SK-N-DZ (cell line): ENCODE data around the gene TTC33.
A peak's percentile ranks its signal among the peaks of the same experiment; 100 is the strongest.
"Not testable (repeated sequence)": the region's sequence is repeated elsewhere in the genome, so short reads cannot be mapped to it uniquely, and the experiment has no call there.

Experiments
- DNase-seq: peaks from one replicate; pipeline ENCODE4 v3.0.0-alpha.2; 2015; ENCODE audit warnings: low spot score

The TTC33 gene

DNA sequence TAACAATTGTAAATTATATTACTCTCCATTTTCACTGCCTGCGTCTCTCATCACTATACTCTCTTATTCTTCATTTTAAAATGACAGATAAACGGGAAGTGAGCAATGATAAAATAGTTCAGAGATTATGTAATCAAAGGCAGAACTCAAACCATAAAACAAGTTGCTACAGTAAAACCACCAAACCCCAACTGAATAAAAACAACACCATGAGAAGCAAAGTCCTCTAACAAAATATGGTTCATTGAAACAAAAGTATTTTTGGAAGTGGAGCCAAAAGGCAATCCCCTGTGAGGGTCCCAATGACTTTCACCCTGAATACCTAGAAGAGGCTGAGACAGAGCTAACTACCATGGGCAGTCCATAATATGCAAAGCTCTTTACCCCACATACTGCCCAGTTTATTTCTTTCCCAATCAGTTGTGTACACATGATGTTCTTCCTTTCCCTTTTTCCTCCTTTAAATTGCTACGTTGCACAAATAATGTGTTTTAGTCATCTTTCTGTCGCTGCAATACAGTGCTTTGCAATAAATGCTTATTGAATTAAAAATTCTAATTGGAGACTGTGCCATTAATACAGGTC, 140.1 kb downstream of the TTC33 start:
- DNase-seq = no peak

DNA sequence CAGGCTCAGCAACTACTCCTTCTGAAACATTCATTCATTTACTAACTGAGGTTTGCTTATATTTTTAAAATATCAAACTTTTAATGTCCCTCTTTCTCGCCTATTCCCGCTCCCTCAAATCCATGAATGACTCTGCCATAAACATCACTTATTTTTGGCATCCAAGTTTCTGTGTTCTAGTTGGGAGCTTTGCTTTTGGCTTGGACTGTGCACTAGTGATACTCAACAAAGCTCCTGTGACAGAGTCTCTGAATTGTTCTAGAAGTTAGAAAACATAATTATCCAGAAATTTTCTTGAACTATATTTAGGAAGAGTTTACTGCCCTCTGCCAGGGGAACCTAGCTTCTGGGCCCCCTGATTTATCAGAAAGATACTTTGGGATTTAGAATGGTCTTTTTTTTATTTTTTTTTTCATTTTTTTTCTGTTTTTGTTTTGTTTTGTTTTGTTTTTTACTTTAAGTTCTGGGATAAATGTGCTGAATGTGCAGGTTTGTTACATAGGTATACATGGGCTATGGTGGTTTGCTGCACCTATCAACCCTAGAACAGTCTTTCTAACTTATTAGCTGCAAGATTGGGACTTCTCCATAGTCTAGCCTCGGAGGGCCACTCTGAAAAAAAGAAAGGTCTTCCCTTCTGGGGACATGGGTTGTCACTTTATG, 140.7 kb downstream of the TTC33 start:
- no peak for DNase-seq

DNA sequence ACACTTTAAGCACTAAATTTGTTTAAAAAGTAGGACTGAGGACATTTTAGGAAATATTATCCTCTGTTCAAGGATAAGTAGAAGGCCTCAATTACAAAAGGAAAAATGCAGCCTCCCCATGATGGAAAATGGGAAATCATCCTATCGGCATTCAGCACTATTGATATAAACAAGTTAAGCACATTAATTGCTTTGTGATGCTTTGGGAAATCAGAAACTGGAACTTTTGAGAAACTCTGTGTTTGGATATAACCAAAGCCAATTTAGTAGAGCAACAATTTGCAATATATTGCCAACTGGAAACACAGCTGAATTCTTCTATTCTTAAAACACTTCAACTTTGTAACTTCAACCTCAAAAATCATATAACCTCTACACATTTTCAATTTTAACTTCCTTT, 141.3 kb downstream of the TTC33 start:
- no peak for DNase-seq

GRCh38 chr5:40607202-40607601, 148.6 kb downstream of the TTC33 start:
- no peak for DNase-seq

- no peak for DNase-seq
Measured at GRCh38 chr5:40606077-40606765, 149.5 kb downstream of the TTC33 start.

GRCh38 chr5:40605295-40605958, 150.3 kb downstream of the TTC33 start:
- no peak for DNase-seq

- no peak for DNase-seq
Measured at GRCh38 chr5:40603378-40603777, 152.4 kb downstream of the TTC33 start.

DNA sequence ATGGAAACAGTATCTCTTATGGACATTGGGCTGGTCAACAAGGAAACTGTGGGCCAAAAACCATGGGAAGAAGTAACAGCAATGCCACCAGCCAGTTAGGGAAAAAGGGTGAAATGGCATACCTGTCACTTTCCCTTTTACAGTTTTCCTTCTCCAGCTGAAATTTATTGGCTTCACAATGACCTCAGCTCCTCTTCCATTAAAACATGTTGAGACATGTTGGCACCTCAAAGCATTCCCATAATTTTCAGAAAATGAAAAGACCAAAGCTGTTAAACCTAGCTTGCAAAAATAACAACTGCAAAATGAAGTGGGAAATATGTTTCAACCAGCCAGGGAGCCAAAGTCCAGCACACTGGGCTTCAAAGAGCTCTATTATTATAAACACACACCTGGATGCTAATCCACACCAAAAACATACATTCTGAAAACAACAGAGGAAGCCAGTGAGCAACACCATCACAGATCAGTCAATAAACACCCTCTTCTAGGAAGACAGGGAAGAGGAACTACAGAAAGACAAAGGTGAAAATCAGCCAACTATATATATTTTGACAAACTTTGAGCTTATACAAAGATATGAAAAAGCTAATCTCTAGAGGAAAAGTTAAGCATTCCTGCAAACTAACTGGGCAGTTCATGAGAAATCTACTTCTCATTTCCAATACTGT, 154.4 kb downstream of the TTC33 start:
- DNase-seq = no peak

GRCh38 chr5:40600383-40600782, 155.4 kb downstream of the TTC33 start:
- no peak for DNase-seq

DNA sequence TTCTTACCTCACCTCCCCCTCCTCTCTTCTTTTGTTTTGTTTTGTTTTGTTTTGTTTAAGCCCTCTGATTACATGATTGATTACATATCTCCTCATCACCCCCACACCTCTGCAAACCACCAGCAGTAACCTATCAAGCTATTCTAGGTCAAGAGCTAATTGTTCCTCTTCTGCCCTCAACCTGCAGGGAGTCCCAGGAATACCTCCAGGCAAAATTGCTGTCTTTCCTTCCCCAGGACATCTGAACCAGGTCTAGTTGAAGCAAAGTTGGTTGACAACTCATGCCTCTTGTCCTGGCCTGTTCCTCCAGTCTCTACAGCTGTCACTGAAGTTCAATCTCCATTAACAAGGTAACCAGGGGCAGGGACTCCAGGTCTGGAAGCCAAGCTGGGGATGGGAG, 156.1 kb downstream of the TTC33 start:
- no peak for DNase-seq

DNA sequence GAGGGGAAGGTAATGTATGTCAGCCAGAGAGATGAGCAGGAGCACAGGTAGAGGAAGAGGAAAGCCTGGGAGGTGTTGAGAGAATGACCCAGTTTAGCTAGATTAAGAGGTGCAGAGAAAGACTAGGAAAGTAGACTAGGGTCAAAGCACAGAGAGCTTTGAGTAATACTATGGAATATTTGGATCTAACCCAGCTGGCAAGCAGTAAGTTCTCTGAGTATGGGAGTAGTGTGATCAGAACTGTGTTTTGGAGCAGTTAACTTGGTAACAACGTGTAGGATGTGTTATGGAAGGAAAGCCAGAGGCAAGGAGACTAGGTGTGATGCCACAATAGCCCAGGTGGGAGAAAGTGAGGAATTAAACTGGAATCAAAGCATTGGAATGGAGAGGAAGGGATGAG, 160.9 kb downstream of the TTC33 start:
- no peak for DNase-seq

GRCh38 chr5:40591727-40592396, 163.9 kb downstream of the TTC33 start:
- not testable (repeated sequence) for DNase-seq

GRCh38 chr5:40587376-40587775, 168.4 kb downstream of the TTC33 start:
- DNase-seq = no peak

GRCh38 chr5:40585537-40586267, 170.1 kb downstream of the TTC33 start:
- DNase-seq = no peak

- no peak for DNase-seq
Measured at GRCh38 chr5:40584054-40584453, 171.7 kb downstream of the TTC33 start.

GRCh38 chr5:40578501-40579451, 177.0 kb downstream of the TTC33 start:
- DNase-seq = no peak

GRCh38 chr5:40577718-40578117, 178.0 kb downstream of the TTC33 start:
- no peak for DNase-seq

DNA sequence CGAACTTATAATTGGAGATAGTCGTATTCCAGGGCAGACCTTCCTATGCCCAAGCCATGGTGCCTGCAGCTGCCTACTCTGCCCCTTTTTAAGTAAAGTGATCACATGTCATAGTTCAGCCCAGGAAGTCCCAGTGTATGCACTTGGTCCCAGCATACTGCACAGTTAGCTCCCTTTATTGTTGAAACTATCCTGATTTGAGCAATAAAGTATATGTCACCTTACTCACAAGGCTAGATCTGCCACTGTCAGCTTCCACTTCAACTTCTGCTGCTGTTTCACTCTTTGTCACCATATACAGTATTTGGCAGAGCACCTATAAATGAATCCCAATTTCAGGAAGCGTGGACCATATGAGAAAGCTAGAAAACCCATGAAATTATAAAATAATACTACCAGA, 179.8 kb downstream of the TTC33 start:
- DNase-seq = no peak

DNA sequence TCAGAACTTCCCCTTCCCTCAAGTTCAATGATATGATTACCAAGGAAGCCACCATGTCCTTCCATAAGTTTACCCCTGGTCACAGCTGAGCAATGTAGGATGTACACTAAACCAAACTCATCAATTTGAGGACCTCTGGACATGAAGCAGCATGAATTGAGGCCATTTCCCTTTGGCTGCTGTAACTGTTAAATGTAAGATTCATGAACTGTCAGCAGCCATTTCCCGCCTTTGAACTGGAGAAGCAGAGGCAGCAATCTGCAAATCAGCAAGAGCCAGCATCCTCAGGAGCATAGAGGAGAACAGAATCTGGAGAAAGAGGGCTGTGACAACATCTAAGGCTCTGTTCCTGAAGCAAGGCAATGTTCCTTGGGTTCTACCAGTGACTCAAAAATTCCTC, 180.3 kb downstream of the TTC33 start:
- DNase-seq = no peak

DNA sequence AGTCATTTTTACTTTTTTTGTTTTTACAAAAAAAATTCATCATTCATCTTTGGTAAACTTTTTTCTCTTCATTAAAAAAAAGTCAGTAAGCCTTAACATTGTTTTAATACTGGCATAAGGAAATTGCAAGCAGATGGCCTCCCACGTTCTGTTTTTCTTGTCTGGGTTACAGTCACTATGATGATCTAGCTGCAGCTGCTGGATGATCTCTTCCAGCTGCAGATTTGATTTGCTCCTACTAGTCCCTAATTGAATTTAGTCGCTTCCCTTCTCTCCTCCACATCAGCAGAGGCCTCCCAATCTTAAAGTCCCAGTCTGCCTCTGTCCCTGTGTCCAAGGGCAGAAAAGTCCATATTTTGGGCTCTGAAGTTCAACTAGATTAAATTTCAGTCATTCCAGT, 182.8 kb downstream of the TTC33 start:
- DNase-seq = peak; percentile 76
